Transverse colon (tissue), 4 donors: ENCODE results near the gene HOXB2. TPM values are rescaled to one million over a fixed set of nuclear protein-coding genes. Genes with fewer than 3 reads are reported as not detected.

Source experiments
- DNase-seq: peaks from one replicate; pipeline ENCODE4 v3.0.0-alpha.2; 2019
- H3K27ac ChIP-seq, 4 donors: fragments of 200-600 bp; sonication (generic); 2 replicates each; pipeline ENCODE4 v1.5.1; 2016 to 2018; ENCODE audit warnings: inconsistent platforms in 4 of 4
- H3K27me3 ChIP-seq: fragments of 200-600 bp; sonication (generic); 2 replicates; pipeline ENCODE4 v1.5.1; 2017; ENCODE audit warnings: inconsistent platforms
- H3K36me3 ChIP-seq, 4 donors: fragments of 200-600 bp; sonication (generic); 2 replicates each; pipeline ENCODE4 v1.5.1; 2017 to 2019; ENCODE audit warnings: inconsistent platforms in 4 of 4
- H3K4me1 ChIP-seq, 4 donors: fragments of 200-600 bp; sonication (generic); 2 replicates each; pipeline ENCODE4 v1.5.1; 2017 to 2020; ENCODE audit warnings: inconsistent platforms in 4 of 4
- H3K4me3 ChIP-seq, 4 donors: fragments of 200-600 bp; sonication (generic); 1 replicate in 1 of 4; 2 replicates in 3 of 4; pipeline versions ENCODE4 v1.5.1 to v1.6.1; 2017 to 2019; ENCODE audit warnings: inconsistent platforms in 4 of 4
- H3K9me3 ChIP-seq, 2 donors: fragments of 200-600 bp; sonication (generic); 2 replicates each; pipeline ENCODE4 v1.5.1; 2017 to 2019; ENCODE audit warnings: inconsistent platforms in 2 of 2
- CTCF ChIP-seq, 5 experiments: fragments of 200-600 bp in 3 of 5; fragments of 450-650 bp in 2 of 5; sonication (generic) in 3 of 5; IDR thresholded peaks; 1 replicate in 2 of 5; 2 replicates in 3 of 5; pipeline ENCODE4 v1.5.1; 2016 to 2017; ENCODE audit warnings: antibody characterized with exemption in 5 of 5, inconsistent platforms in 3 of 5, mild to moderate bottlenecking in 2 of 5, moderate library complexity in 1 of 5
- EP300 ChIP-seq: sonication (generic); formaldehyde crosslinking; IDR thresholded peaks from one replicate; pipeline ENCODE4 v1.6.1; 2017; ENCODE audit warnings: antibody characterized with exemption, low read depth
- POLR2A ChIP-seq: fragments of 450-650 bp; IDR thresholded peaks from one replicate; pipeline ENCODE4 v1.6.1; 2016; ENCODE audit warnings: antibody characterized with exemption, mild to moderate bottlenecking, moderate library complexity
- POLR2AphosphoS5 ChIP-seq, 3 donors: sonication (generic); formaldehyde crosslinking; IDR thresholded peaks; one replicate each; pipeline ENCODE4 v1.6.1; 2016; ENCODE audit warnings: antibody characterized with exemption in 3 of 3
- WGBS, 2 donors: methylation state at CpG; one replicate each; pipeline ENCODE4 v1.1.5; 2018; ENCODE audit warnings: low coverage in 1 of 2; 5-methylcytosine and 5-hydroxymethylcytosine counted together
- in situ Hi-C, 4 donors: fragments of 200-750 bp; cut with MboI; loops; one replicate each; pipeline versions ENCODE4 v1.15.0 to v1.15.1; 2017; ENCODE audit warnings: low sequenced_read_pairs in 3 of 4, low pct_ligation_motif_present in 1 of 4, low pct_unique_long_range_greater_than_20kb in 1 of 4
- intact Hi-C: fragments of 100-400 bp; cut with DNase I; formaldehyde crosslinking; loops from one replicate; pipeline ENCODE4 v1.15.1; 2023; ENCODE audit warnings: low total_unique reads
- total RNA-seq, 4 donors: library from RNA; depleted of rRNA; stranded (reverse); fragments of >200 nt; gene quantifications; one replicate each; pipeline ENCODE4 v1.1.0, GENCODE V29; 2016

Gene HOXB2
- total RNA-seq, 4 donors from 2014 or later: 13.5 to 93.9 (median 13.8) TPM; not detected in 1

GRCh38 chr17:48523010-48523409 lies 21.9 kb downstream of the HOXB2 start:
- Histone ChIP-seq H3K4me3 (no peak overlapping the region), H3K9me3 (no peaks in the 10 kb centered on the region), H3K4me1 (peaks cover 0 to 24% (median 6%) of the 10 kb centered on the region in 4 donors), H3K36me3 (no peaks in the 10 kb centered on the region), H3K27ac (peak overlapping the region in 2 of 4 donors; percentile 54 to 74), H3K27me3 (peaks cover 33% of the 10 kb centered on the region)
- TF ChIP-seq EP300: no peak
- TF ChIP-seq POLR2A: no peak
- DNase-seq: no peak
- 47 to 73% methylated on average over 6 of the region's 6 CpGs for WGBS, 2 donors
- in situ Hi-C loops (no loop called here), intact Hi-C loops (no loop called here)

- Histone ChIP-seq H3K4me1 (peaks cover 0 to 27% (median 6%) of the 10 kb centered on the region in 4 donors), H3K9me3 (no peaks in the 10 kb centered on the region), H3K27me3 (peaks cover 24% of the 10 kb centered on the region), H3K36me3 (no peaks in the 10 kb centered on the region), H3K27ac (peak overlapping the region in 3 of 4 donors; percentile 32 to 74 (median 54)), H3K4me3 (no peak overlapping the region)
- in situ Hi-C loops (no loop called here), intact Hi-C loops (no loop called here)
- DNase-seq: no peak
- TF ChIP-seq CTCF (IDR thresholded peaks at IDR 0.05): no peak
- TF ChIP-seq POLR2A: no peak
- TF ChIP-seq EP300: no peak
- TF ChIP-seq POLR2AphosphoS5 (IDR thresholded peaks at IDR 0.05): no peak
- 57 to 100% methylated on average over 1 to 8 of the region's 8 CpGs for WGBS, 2 donors
These were observed 22.8 kb downstream of the HOXB2 start for GRCh38 chr17:48522031-48522653.

GRCh38 chr17:48520631-48521079 lies 24.3 kb downstream of the HOXB2 start:
- Histone ChIP-seq H3K27me3 (peaks cover 15% of the 10 kb centered on the region), H3K4me3 (no peak overlapping the region), H3K27ac (no peak overlapping the region), H3K36me3 (no peaks in the 10 kb centered on the region), H3K9me3 (no peaks in the 10 kb centered on the region), H3K4me1 (peaks cover 0 to 22% (median 6%) of the 10 kb centered on the region in 4 donors)
- WGBS, 2 donors: 63 to 65% methylated on average over 1 of the region's 1 CpG
- in situ Hi-C loops (no loop called here), intact Hi-C loops (no loop called here)
- no peak for DNase-seq
- TF ChIP-seq POLR2AphosphoS5 (IDR thresholded peaks at IDR 0.05) (no peak), EP300 (no peak), CTCF (IDR thresholded peaks at IDR 0.05) (no peak), POLR2A (no peak)

GRCh38 chr17:48519427-48519826 lies 25.5 kb downstream of the HOXB2 start:
- intact Hi-C loops (no loop called here), in situ Hi-C loops (no loop called here)
- H3K27ac ChIP-seq: no peak overlapping the region
- no peak for TF ChIP-seq CTCF (IDR thresholded peaks at IDR 0.05)
- TF ChIP-seq POLR2A: no peak
- TF ChIP-seq POLR2AphosphoS5 (IDR thresholded peaks at IDR 0.05): no peak
- TF ChIP-seq EP300: no peak
- H3K27me3 ChIP-seq: peaks cover 9% of the 10 kb centered on the region
- no peaks in the 10 kb centered on the region for H3K9me3 ChIP-seq
- H3K4me1 ChIP-seq: peaks cover 0 to 22% (median 6%) of the 10 kb centered on the region in 4 donors
- WGBS, 2 donors: 77 to 93% methylated on average over 3 to 5 of the region's 5 CpGs
- DNase-seq: no peak
- H3K4me3 ChIP-seq: no peak overlapping the region
- H3K36me3 ChIP-seq: no peaks in the 10 kb centered on the region
